Measurements from ENCODE around the gene DDN.

Gene DDN

GRCh38 chr12:49014547-49014946, 15.4 kb upstream of the DDN start:
- Histone ChIP-seq H3K4me1 (ENCODE audit: control insufficient read depth, insufficient read depth, low read length) (peaks cover 7% of the 10 kb centered on the region), H3K27me3 (ENCODE audit: control insufficient read depth, insufficient read depth, low read length, poor library complexity, severe bottlenecking) (no peaks in the 10 kb centered on the region), H3K36me3 (ENCODE audit: control insufficient read depth, insufficient read depth, low read length) (peaks cover 6% of the 10 kb centered on the region), H3K9me3 (ENCODE audit: control insufficient read depth, low read length) (no peaks in the 10 kb centered on the region), H3K27ac (ENCODE audit: insufficient read depth, low read depth, low read length, poor library complexity, severe bottlenecking) (no peak overlapping the region), H3K4me3 (ENCODE audit: insufficient read depth, low read depth, low read length) (no peak overlapping the region)
- WGBS, 2 experiments: 68 to 77% methylated on average over 1 of the region's 1 CpG

GRCh38 chr12:49013428-49013827, 14.3 kb upstream of the DDN start:
- Histone ChIP-seq H3K36me3 (ENCODE audit: control insufficient read depth, insufficient read depth, low read length) (peaks cover 6% of the 10 kb centered on the region), H3K4me1 (ENCODE audit: control insufficient read depth, insufficient read depth, low read length) (peaks cover 7% of the 10 kb centered on the region), H3K9me3 (ENCODE audit: control insufficient read depth, low read length) (no peaks in the 10 kb centered on the region), H3K4me3 (ENCODE audit: insufficient read depth, low read depth, low read length) (no peak overlapping the region), H3K27ac (ENCODE audit: insufficient read depth, low read depth, low read length, poor library complexity, severe bottlenecking) (no peak overlapping the region), H3K27me3 (ENCODE audit: control insufficient read depth, insufficient read depth, low read length, poor library complexity, severe bottlenecking) (no peaks in the 10 kb centered on the region)
- 89 to 96% methylated on average over 2 of the region's 3 CpGs for WGBS, 2 experiments

GRCh38 chr12:49012739-49013138, 13.6 kb upstream of the DDN start:
- peaks cover 4% of the 10 kb centered on the region for H3K4me1 ChIP-seq (ENCODE audit: control insufficient read depth, insufficient read depth, low read length)

GRCh38 chr12:49010092-49010668, 11.0 kb upstream of the DDN start:
- 88 to 90% methylated on average over 3 of the region's 3 CpGs for WGBS, 2 experiments
- peaks cover 6% of the 10 kb centered on the region for H3K36me3 ChIP-seq (ENCODE audit: control insufficient read depth, insufficient read depth, low read length)
- no peaks in the 10 kb centered on the region for H3K4me1 ChIP-seq (ENCODE audit: control insufficient read depth, insufficient read depth, low read length)
- no peak overlapping the region for H3K27ac ChIP-seq (ENCODE audit: insufficient read depth, low read depth, low read length, poor library complexity, severe bottlenecking)
- H3K4me3 ChIP-seq (ENCODE audit: insufficient read depth, low read depth, low read length): no peak overlapping the region
- H3K27me3 ChIP-seq (ENCODE audit: control insufficient read depth, insufficient read depth, low read length, poor library complexity, severe bottlenecking): no peaks in the 10 kb centered on the region
- H3K9me3 ChIP-seq (ENCODE audit: control insufficient read depth, low read length): no peaks in the 10 kb centered on the region

More at GRCh38 chr12:49012739-49013138, 13.6 kb upstream of the DDN start:
- Histone ChIP-seq H3K4me3 (ENCODE audit: insufficient read depth, low read depth, low read length) (no peak overlapping the region), H3K36me3 (ENCODE audit: control insufficient read depth, insufficient read depth, low read length) (peaks cover 6% of the 10 kb centered on the region), H3K9me3 (ENCODE audit: control insufficient read depth, low read length) (no peaks in the 10 kb centered on the region), H3K27ac (ENCODE audit: insufficient read depth, low read depth, low read length, poor library complexity, severe bottlenecking) (no peak overlapping the region), H3K27me3 (ENCODE audit: control insufficient read depth, insufficient read depth, low read length, poor library complexity, severe bottlenecking) (no peaks in the 10 kb centered on the region)

GRCh38 chr12:49008943-49009342, 9.8 kb upstream of the DDN start:
- H3K36me3 ChIP-seq (ENCODE audit: control insufficient read depth, insufficient read depth, low read length): peaks cover 6% of the 10 kb centered on the region
- no peaks in the 10 kb centered on the region for H3K9me3 ChIP-seq (ENCODE audit: control insufficient read depth, low read length)
- H3K27ac ChIP-seq (ENCODE audit: insufficient read depth, low read depth, low read length, poor library complexity, severe bottlenecking): no peak overlapping the region
- no peaks in the 10 kb centered on the region for H3K27me3 ChIP-seq (ENCODE audit: control insufficient read depth, insufficient read depth, low read length, poor library complexity, severe bottlenecking)
- no peaks in the 10 kb centered on the region for H3K4me1 ChIP-seq (ENCODE audit: control insufficient read depth, insufficient read depth, low read length)
- H3K4me3 ChIP-seq (ENCODE audit: insufficient read depth, low read depth, low read length): no peak overlapping the region
- 76 to 96% methylated on average over 1 of the region's 1 CpG for WGBS, 2 experiments

GRCh38 chr12:49000346-49000745, 1.2 kb upstream of the DDN start:
- Histone ChIP-seq H3K4me3 (ENCODE audit: insufficient read depth, low read depth, low read length) (no peak overlapping the region), H3K4me1 (ENCODE audit: control insufficient read depth, insufficient read depth, low read length) (peaks cover 26% of the 10 kb centered on the region), H3K27me3 (ENCODE audit: control insufficient read depth, insufficient read depth, low read length, poor library complexity, severe bottlenecking) (peaks cover 53% of the 10 kb centered on the region), H3K27ac (ENCODE audit: insufficient read depth, low read depth, low read length, poor library complexity, severe bottlenecking) (no peak overlapping the region), H3K36me3 (ENCODE audit: control insufficient read depth, insufficient read depth, low read length) (no peaks in the 10 kb centered on the region), H3K9me3 (ENCODE audit: control insufficient read depth, low read length) (no peaks in the 10 kb centered on the region)
- 71 to 86% methylated on average over 2 of the region's 2 CpGs for WGBS, 2 experiments

- H3K27ac ChIP-seq (ENCODE audit: insufficient read depth, low read depth, low read length, poor library complexity, severe bottlenecking): no peak overlapping the region
- peak overlapping the region; percentile 58 for H3K4me3 ChIP-seq (ENCODE audit: insufficient read depth, low read depth, low read length)
- no peaks in the 10 kb centered on the region for H3K36me3 ChIP-seq (ENCODE audit: control insufficient read depth, insufficient read depth, low read length)
- WGBS, 2 experiments: 1 to 2% methylated on average over 44 to 45 of the region's 48 CpGs
- H3K9me3 ChIP-seq (ENCODE audit: control insufficient read depth, low read length): no peaks in the 10 kb centered on the region
- H3K4me1 ChIP-seq (ENCODE audit: control insufficient read depth, insufficient read depth, low read length): peaks cover 30% of the 10 kb centered on the region
- H3K27me3 ChIP-seq (ENCODE audit: control insufficient read depth, insufficient read depth, low read length, poor library complexity, severe bottlenecking): peaks cover 70% of the 10 kb centered on the region
These were observed 450 bp downstream of the DDN start for GRCh38 chr12:48998497-48999353.

GRCh38 chr12:48997719-48998496, 1.3 kb downstream of the DDN start:
- Histone ChIP-seq H3K4me1 (ENCODE audit: control insufficient read depth, insufficient read depth, low read length) (peaks cover 30% of the 10 kb centered on the region), H3K27me3 (ENCODE audit: control insufficient read depth, insufficient read depth, low read length, poor library complexity, severe bottlenecking) (peaks cover 78% of the 10 kb centered on the region), H3K4me3 (ENCODE audit: insufficient read depth, low read depth, low read length) (peak overlapping the region; percentile 58), H3K36me3 (ENCODE audit: control insufficient read depth, insufficient read depth, low read length) (no peaks in the 10 kb centered on the region), H3K27ac (ENCODE audit: insufficient read depth, low read depth, low read length, poor library complexity, severe bottlenecking) (no peak overlapping the region), H3K9me3 (ENCODE audit: control insufficient read depth, low read length) (no peaks in the 10 kb centered on the region)
- 1% methylated on average over 57 of the region's 57 CpGs for WGBS, 2 experiments

- Histone ChIP-seq H3K9me3 (ENCODE audit: control insufficient read depth, low read length) (no peaks in the 10 kb centered on the region), H3K36me3 (ENCODE audit: control insufficient read depth, insufficient read depth, low read length) (no peaks in the 10 kb centered on the region), H3K4me1 (ENCODE audit: control insufficient read depth, insufficient read depth, low read length) (peaks cover 30% of the 10 kb centered on the region), H3K27ac (ENCODE audit: insufficient read depth, low read depth, low read length, poor library complexity, severe bottlenecking) (no peak overlapping the region), H3K4me3 (ENCODE audit: insufficient read depth, low read depth, low read length) (peak overlapping the region; percentile 58), H3K27me3 (ENCODE audit: control insufficient read depth, insufficient read depth, low read length, poor library complexity, severe bottlenecking) (peaks cover 84% of the 10 kb centered on the region)
- 3% methylated on average over 71 of the region's 71 CpGs for WGBS, 2 experiments
These were observed 2.1 kb downstream of the DDN start for GRCh38 chr12:48996794-48997718.
